GM21528 (cell line): ENCODE measurements around the gene GPR142.
"Not testable (repeated sequence)": the region's sequence is repeated elsewhere in the genome, so short reads cannot be mapped to it uniquely, and the experiment has no call there.

Source experiments
- ATAC-seq: cut with Tn5 transposase; IDR thresholded peaks from one replicate; pipeline ENCODE4 v1.9.1; 2021; ENCODE audit warnings: mild to moderate bottlenecking, moderate library complexity; ENCODE audit not compliant: unreplicated experiment, low FRiP score

The GPR142 gene

DNA sequence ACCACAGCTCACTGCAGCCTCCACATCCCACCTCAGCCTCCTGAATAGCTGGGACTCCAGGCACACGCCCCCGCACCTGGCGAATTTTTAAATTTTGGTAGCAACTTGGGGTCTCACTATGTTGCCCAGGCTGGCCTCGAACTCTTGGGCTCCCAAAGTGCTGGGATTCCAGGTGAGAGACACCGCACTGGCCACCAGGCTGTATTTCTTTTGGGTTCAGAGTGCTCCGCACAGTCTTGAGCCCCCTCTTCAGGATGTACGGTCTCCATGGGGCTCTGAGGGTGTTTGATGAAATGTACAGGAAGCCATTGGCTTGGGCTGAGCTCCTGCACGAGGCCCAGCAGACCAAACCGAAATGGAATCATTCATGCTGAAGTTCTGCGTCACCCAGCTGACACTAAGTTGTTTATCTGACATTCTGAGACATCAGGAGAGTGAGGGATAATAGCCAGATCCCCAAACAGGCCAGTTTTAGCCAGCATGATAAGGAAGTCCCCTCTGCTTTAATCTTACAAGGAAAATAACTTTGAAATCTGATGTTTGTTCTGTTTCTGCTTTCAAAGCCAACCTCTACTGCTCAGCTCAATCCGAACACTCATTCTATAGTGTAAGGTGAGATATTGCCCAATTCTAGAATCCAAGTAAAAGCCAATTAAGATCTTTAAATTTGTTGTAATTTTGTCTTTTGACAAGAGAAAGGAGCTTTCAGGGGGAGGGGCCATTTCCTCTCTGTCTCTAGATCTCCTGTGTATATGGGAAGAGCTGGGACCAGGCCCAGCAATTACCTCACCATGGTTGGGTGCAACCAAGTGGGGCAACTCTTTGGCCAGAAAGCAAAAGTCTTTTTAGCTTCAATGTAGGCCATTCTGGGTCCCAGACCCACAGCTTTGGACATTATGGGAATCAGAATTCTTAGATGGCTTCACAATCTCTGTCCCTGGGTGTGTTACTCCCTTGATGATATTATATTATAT lies 23.7 kb downstream of the GPR142 start:
- ATAC-seq: no peak

DNA sequence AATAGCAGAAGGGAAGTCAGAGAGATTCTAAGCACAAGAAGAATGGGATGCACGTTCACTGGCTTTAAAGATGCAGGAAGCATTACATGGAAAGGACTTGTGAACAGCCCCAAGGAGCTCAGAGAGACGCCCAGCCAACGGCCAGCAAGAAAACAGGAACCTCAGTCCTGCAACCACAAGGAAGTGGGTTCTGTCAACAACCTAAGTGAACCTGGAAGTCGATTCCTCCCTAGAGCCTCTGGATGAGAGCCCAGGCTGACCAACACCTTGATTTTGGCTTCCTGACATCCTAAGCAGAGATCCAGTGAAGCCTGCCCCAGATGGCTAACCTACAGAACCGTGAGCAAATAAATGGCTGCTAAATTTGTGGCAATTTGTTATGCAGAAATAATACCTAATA lies 24.5 kb downstream of the GPR142 start:
- ATAC-seq: no peak

DNA sequence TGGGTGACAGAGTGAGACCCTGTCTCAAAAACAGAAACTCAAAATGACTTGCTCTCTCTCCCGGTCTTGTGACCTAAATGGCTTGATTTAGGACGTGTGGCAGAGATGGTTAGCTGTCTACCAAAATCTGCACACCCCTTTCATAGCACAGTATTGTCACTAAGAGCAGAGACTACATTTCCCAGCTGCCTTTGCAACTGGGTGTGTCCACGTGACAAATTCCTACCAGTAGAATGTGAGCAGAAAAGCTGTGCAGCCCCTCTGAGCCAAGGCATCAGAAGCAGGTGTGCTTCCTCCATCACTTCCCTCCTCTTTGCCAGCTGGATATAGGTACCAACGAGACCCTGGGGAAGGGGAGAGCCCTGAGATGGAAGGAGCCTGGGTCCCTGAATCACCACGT lies 25.5 kb downstream of the GPR142 start:
- no peak for ATAC-seq

DNA sequence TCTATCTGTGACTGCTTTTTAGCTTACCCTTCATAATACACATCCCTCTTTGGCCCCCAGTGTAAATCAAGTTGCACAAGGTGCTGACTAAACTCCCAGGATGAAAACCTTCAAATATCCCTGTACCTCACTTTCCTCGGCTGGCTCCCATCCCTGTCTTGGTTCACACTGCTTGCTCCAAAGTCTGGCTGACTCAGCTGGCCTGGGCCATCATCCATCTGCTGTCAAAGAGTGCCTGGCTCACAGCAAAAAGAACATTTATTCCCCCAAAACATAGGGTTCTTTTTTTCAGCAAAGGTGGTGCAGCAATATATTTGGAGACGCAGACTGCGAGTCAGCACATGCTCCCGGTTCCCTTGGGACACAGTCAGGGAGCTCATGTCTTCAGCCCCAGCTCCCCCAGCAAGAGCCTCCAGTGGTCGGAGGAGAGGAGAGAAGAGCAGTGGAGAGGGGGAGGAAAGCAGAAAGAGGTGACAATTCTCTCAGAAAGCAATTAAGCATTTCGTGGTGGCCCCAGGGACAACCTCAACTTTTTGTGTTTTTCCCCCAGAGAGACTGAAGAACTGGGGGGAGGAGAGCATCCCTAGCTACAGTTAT lies 26.1 kb downstream of the GPR142 start:
- no peak for ATAC-seq

DNA sequence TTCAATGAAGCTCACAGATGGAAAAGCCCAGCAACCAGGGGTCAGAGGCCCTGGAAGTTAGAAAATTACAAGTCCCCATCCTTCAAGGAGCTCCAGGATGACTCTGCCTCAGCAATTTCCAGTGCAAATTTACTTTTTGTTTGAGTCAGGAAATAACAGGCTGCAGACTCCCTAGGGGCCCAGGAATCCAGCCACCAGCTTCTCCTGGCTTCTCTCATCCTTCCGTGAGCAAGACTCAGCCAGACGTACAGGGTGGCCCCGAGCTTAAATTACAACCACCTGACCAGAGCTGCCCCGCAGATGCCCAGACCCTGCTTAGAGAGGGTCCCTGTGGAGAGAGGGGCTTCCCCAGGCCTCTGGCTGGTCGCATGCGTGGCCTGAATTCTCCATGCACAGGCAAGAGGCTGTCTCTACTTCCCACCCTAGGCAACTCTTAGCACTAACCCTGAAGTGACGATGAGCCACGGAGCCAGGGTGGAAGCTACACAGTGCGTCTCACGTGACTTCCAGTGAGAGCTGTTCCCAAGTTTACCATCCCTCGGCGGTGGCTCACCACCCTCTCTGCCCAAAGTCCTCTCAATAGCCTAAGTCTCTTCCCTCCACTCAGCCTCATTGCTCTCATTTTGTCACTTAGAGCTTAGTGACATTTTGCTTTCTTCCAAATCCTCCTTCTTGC lies 27.1 kb downstream of the GPR142 start:
- ATAC-seq: no peak

DNA sequence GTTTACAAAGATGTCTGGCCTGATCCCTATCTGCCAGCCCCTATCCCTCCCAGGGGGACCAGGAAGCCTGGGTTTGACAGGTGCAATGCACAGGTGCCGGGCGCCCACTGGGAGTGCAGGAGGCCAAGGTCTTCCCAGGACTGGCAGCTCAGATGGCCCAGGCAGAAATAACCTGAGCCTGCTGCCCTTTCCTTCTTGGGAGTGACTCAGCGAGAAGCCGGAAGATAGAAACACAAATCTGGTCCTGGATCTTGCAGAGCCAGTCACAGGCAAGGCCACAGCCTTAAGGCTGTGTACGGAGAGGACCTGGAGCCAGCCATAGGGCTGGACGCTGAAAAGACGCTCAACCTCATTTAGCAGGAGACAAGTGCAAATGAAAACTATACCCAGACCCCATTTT lies 27.7 kb downstream of the GPR142 start:
- ATAC-seq: no peak

DNA sequence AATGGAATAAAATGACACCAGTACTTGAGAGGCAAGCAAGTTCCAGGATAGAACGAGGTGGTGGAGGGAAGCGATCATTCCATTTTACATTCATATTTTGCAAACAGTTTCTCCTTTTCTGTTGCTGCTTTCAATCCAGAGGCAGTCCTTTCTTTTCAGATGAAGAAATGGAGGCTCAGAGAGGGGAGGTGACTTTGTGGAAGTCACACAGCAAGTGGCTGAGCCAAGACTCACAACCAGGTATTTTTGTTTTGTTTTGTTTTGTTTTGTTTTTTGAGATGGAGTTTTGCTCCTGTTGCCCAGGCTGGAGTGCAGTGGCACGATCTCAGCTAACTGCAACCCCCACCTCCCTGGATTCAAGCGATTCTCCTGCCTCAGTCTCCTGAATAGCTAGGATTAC lies 29.3 kb downstream of the GPR142 start:
- ATAC-seq: no peak

DNA sequence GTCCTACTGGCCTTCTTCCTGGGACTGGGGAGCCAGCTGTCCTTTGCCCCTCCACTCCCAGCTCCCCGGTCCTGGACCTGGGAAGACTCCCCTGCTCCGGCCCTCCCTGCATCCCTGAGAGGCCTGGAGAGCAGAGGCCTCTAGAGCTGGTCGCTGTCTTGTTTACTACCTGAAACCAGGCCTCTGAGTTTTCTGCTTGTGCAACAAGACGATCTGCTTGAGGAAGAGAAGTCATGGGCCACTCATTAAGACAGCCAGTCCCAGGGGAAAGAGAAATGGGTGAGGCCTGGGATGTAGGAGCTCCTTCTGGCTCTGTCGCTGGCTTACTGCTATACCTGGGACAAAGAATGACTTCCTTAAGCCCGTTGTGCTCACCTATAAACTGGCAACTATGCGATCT lies 34.7 kb downstream of the GPR142 start:
- no peak for ATAC-seq

DNA sequence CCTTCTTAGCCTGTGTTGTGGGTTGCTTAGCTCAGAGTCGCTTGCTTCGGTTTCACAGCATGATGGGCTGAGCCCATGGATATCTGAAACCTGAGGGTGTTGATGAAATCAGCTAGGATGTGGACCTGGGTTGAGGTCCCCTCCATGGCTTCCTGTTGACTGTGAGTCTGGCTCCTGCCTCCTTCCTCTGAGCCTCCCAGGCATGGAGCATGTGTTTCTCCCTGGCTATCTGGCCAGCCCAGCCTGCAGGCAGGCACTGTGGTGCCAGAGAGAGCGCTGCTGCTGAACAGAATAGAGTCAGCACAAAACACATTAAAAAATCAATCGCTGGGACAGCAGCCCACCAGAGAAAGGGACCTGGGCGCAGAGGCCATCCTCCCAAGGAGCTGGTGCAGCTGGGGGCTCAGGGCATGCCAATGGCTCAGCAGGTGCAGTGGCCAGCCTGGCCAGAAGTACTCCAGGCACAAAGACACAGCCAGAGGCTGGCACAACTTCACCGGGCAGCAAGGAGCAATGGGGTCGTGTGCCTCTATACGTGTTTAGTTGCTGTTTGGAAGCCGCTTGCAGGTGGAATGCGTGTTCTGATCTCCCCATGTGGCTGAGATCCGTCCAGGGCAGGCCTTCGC lies 36.3 kb downstream of the GPR142 start:
- ATAC-seq: no peak

DNA sequence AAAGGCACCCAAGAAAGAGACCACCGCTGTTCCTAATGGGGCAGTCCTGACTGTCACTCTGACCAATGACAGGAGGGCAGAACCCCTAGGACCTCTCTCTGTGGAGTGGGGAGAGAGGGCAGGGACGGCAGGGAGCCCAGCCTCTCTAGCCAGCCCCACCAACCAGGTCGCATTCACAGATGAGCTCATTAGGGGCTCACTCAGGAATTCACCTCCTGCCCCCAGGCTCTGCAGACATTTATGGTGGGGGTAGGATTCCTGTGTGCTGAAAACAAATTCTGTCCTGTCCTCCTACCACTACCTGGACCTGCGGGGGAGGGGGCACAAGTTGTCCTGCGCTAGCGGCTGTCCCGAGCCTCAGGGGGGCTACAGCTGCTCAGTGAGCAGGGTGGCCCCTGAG lies 36.9 kb downstream of the GPR142 start:
- ATAC-seq: no peak

DNA sequence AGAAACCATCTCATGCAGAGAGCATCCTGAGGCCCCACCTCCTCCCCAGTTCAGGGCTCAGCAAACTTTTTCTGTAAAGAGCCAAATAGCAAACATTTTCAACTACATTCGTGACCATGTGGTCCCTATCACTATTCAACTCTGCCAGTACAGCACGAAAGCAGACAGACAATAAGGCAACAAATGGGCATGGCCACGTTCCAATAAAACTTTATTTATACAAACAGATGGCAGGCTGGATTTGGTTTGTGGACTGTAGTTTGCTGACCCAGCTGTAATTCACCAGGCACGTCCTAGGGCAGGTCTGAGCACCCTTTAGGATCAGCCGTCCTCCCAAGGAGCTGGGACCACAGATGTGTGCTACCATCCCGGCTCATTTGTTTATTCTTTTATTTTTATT lies 37.5 kb downstream of the GPR142 start:
- no peak for ATAC-seq

DNA sequence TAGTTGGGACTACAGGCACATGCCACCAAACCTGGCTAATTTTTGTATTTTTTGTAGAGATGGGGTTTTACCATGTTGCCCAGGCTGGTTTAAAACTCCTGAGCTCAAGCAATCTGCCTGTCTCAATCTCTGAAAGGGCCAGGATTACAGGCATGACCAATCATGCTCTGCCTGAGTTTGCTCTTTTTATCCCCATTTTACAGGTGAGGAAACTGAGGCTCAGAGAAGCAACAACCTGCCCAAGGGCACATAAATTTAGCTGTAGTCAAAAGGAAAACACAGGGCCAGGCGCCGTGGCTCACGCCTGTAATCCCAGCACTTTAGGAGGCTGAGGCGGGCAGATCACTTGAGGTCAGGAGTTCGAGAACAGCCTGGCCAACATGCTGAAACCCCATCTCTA lies 38.0 kb downstream of the GPR142 start:
- not testable (repeated sequence) for ATAC-seq

DNA sequence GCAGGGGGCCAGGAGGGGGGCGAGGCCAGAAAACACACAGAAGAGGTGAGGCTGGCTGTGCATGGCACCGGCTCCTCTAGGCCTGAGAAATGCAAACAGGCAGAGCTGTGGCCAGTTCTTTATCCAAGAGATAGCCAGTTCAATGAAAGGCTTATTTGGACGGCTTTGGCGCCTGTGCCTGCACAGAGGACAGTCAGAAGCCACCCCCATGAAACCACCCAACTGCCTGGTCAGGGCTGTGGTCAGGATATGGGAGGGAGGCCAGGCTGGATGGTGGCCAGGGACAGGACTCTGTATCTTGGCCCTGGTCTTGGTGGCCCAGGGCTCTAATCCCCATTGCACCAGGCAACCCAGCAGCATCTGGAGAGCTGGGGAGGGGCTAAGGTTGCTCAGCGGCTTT lies 40.1 kb downstream of the GPR142 start:
- no peak for ATAC-seq

DNA sequence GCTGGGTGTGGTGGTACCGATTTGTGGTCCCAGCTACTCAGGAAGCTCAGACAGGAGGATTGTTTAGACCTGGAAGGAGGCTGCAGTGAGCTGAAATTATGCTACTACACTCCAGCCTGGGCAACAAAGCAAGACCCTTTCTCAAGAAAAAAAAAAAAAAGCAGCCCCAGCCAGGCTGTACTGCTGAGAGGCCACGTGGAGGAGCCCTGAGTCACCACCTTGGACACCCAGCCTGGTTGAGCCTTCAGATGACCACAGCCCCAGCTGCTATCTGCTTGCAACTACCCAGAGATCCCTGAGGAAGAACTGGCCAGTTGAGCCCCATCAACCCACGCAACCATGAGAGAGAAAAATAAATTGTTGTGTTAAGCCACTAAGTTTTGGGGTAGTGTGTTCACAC lies 41.0 kb downstream of the GPR142 start:
- no peak for ATAC-seq

DNA sequence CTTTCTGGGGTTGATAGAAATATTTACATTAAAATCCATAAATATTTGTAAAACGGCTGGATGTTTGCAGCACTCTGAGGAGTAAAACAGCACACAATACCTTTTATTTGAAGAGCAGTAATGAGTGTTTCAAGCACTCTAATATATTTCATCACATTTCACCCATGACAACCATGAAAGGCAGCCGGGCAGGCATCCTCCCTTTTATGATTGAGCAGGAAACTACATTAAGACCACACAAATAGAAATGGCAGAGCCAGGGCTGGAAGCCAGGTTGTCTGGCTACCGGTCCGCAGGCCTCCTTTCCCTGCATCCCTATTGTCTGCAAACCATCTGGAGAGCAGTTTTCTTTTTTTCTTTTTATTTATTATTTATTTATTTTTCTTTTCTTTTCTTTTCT lies 41.5 kb downstream of the GPR142 start:
- ATAC-seq: no peak

DNA sequence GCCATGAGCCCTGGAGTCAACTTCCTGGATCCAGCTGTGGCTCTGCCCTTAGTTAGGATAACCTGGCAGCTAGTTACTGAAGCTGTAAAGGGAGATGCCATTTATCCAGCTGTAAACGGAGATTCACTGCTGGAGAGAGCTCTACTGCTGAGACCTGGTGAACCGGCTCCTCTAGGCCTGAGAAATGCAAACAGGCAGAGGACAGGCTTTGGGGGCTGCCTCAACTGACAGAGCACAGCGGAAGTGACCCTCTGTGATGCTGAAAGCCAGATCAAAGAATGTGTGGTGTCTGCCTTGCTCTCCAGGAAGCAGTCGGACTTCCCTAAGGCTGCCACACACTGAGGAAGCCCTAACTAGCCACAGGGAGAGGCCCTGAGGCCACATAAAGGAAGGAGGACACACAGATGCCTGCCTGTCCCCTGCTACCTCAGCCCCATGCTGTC lies 42.7 kb downstream of the GPR142 start:
- no peak for ATAC-seq

DNA sequence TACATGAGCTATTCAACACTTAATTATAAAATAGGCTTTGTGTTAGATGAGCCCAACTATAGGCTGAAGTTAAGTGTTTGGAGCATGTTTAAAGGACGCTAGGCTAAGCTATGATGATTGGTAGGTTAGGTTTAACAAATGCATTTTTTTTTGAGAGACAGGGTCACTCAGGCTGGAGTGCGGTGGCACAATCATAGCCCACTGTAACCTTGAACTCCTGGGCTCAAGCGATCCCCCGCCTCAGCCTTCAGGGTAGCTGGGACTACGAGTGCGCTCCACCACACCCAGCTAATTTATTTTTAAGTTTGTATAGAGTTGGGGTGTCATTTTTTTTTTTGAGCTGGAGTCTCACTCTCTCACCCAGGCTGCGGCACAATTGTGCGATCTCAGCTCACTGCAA lies 45.3 kb downstream of the GPR142 start:
- ATAC-seq: no peak

DNA sequence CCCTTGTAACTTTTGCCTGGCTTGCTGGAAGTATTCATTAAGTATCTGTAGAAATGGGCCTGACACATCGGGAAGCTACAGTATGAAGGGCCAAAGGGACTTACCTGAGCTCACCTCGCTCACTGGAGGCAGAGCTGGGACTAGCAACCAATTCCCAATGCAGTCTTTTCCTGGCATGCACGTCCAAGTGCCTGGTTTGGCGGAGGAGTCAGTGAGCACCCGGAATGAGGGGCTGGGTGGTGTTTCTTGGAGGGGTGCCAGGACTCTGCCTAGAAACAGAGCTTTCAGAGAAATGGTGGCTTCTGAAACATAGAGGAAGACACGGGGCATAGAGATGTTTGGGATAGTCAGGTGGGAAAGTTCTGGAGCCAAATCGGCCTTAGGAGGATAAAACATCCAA lies 46.2 kb downstream of the GPR142 start:
- ATAC-seq: no peak

DNA sequence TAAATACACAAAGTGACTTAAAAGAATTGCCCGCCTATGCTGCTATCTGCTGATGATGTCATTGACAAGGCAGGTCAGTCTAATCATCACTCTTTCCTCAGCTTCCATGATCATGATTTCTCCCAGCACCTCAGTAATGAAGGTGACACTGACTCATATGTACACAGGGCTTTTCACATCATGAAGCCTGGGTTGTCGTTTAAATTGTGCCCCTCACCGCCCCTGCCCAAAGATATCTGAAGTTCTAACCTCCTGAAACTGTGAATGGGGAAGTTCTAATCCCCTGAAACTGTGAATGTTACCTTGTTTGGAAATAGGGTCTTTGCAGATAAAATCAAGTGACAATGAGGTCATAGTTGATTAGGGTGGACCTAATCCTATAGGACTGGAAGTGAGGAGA lies 47.2 kb downstream of the GPR142 start:
- no peak for ATAC-seq

DNA sequence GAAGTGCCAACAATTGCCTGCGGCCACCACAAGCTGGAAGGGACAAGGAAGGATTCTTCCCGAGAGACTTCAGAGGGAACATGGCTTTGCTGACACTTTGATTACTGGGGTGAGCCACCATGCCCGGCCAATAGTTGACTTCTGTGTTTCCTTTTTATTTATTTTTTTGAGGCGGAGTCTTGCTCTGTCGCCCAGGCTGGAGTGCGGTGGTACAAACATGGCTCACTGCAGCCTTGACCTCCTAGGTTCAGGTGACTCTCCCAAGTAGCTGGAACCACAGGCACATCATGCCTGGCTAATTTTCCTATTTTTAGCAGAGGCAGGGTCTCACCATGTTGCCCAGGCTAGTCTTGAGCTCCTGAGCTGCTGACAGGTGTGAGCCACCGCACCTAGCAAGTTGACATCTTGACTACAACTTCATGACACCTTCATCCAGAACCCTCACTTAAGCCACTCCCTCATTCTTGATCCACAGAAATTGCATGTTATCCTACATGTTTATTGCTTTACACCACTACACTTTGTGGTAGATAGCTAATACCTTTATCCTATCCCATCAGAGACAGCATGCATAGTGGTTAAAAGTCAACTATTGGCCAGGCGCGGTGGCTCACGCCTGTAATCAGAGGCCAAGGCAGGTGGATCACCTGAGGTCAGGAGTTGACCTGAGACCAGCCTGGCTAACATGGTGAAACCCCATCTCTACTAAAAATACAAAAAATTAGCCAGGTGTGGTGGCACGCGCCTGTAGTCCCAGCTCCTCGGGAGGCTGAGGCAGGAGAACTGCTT lies 48.5 kb downstream of the GPR142 start:
- ATAC-seq: no peak
